Measurements from ENCODE around the gene HNRNPK. TPM values are rescaled to one million over a fixed set of nuclear protein-coding genes. Genes with fewer than 3 reads are reported as not detected.

The HNRNPK gene
- polyA plus RNA-seq, 1 of the 3 experiments (the other 2 are of a cell fraction), result 470 TPM

GRCh38 chr9:83932011-83932410 is 48.0 kb downstream of the HNRNPK start (continued):
- TF ChIP-seq, protein P1, sequence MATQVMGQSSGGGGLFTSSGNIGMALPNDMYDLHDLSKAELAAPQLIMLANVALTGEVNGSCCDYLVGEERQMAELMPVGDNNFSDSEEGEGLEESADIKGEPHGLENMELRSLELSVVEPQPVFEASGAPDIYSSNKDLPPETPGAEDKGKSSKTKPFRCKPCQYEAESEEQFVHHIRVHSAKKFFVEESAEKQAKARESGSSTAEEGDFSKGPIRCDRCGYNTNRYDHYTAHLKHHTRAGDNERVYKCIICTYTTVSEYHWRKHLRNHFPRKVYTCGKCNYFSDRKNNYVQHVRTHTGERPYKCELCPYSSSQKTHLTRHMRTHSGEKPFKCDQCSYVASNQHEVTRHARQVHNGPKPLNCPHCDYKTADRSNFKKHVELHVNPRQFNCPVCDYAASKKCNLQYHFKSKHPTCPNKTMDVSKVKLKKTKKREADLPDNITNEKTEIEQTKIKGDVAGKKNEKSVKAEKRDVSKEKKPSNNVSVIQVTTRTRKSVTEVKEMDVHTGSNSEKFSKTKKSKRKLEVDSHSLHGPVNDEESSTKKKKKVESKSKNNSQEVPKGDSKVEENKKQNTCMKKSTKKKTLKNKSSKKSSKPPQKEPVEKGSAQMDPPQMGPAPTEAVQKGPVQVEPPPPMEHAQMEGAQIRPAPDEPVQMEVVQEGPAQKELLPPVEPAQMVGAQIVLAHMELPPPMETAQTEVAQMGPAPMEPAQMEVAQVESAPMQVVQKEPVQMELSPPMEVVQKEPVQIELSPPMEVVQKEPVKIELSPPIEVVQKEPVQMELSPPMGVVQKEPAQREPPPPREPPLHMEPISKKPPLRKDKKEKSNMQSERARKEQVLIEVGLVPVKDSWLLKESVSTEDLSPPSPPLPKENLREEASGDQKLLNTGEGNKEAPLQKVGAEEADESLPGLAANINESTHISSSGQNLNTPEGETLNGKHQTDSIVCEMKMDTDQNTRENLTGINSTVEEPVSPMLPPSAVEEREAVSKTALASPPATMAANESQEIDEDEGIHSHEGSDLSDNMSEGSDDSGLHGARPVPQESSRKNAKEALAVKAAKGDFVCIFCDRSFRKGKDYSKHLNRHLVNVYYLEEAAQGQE (IDR thresholded peaks at IDR 0.05; ENCODE audit: low read depth, low read length), result no peak
- no peak for TF ChIP-seq IRF3 (IDR thresholded peaks at IDR 0.05; ENCODE audit: low read depth, low read length)

GRCh38 chr9:83930881-83931280 is 49.1 kb downstream of the HNRNPK start:
- no peak overlapping the region for H3K4me2 ChIP-seq
- CTCF ChIA-PET, result interaction anchor here (1.2 to 1.9 kb wide), 4 partner anchors 10 to 385 kb away, joined by 5 to 7 read pairs (median 6); partner anchors contain the start of gene KIF27
- POLR2A ChIA-PET, result no interaction called here
- H3K27me3 ChIP-seq (ENCODE audit: insufficient read depth), result no peaks in the 10 kb centered on the region
- H2AFZ ChIP-seq (ENCODE audit: low read depth), result no peak overlapping the region
- 100% methylated on average over 5 of the region's 5 CpGs for WGBS (ENCODE audit: low lambda C conversion rate)
- H4K20me1 ChIP-seq (ENCODE audit: insufficient read depth), result no peaks in the 10 kb centered on the region
- H3K9me2 ChIP-seq, result no peaks in the 10 kb centered on the region
- no peaks in the 10 kb centered on the region for H3K79me2 ChIP-seq (ENCODE audit: insufficient read depth)
- DNase-seq, result no peak
- H3K9me3 ChIP-seq, result no peaks in the 10 kb centered on the region
- no peak overlapping the region for H3K9ac ChIP-seq
- peaks cover 13% of the 10 kb centered on the region for H3F3A ChIP-seq (replicated peaks; ENCODE audit: insufficient read depth)
- TF ChIP-seq RFX5 (IDR thresholded peaks at IDR 0.05; ENCODE audit: low read length), result no peak
- TF ChIP-seq RCOR1 (IDR thresholded peaks at IDR 0.05; ENCODE audit: low read length), result no peak
- TF ChIP-seq EZH2phosphoT487 (IDR thresholded peaks at IDR 0.05; ENCODE audit: borderline replicate concordance, low read depth), result no peak
- TF ChIP-seq SIN3A (IDR thresholded peaks at IDR 0.05; ENCODE audit: borderline replicate concordance, low read depth, low read length), result no peak
- no peak overlapping the region for H3K4me3 ChIP-seq (ENCODE audit: low read depth in 2 of 2, low read length in 1 of 2)
- H3K4me1 ChIP-seq (ENCODE audit: control insufficient read depth in 1 of 2, insufficient read depth in 2 of 2, low read depth in 1 of 2, low read length in 1 of 2), result peaks cover 2 to 22% of the 10 kb centered on the region in 2 experiments; a peak in 2 of 4 replicates
- no peak overlapping the region for H3K27ac ChIP-seq (ENCODE audit: low read depth in 2 of 2, low read length in 1 of 2)
- no peaks in the 10 kb centered on the region for H3K36me3 ChIP-seq (replicated peaks in 1 of 2; ENCODE audit: control insufficient read depth in 1 of 2, insufficient read depth in 2 of 2, low read length in 1 of 2)

GRCh38 chr9:83927591-83927990 is 52.4 kb downstream of the HNRNPK start:
- Histone ChIP-seq H3K27ac (ENCODE audit: low read depth in 2 of 2, low read length in 1 of 2) (no peak overlapping the region), H3K4me1 (ENCODE audit: control insufficient read depth in 1 of 2, insufficient read depth in 2 of 2, low read depth in 1 of 2, low read length in 1 of 2) (no peaks in the 10 kb centered on the region), H3K9ac (no peak overlapping the region), H4K20me1 (ENCODE audit: insufficient read depth) (no peaks in the 10 kb centered on the region), H2AFZ (ENCODE audit: low read depth) (no peak overlapping the region), H3F3A (replicated peaks; ENCODE audit: insufficient read depth) (no peaks in the 10 kb centered on the region), H3K9me3 (no peaks in the 10 kb centered on the region), H3K4me3 (ENCODE audit: low read depth in 2 of 2, low read length in 1 of 2) (no peak overlapping the region), H3K27me3 (ENCODE audit: insufficient read depth) (no peaks in the 10 kb centered on the region), H3K9me2 (no peaks in the 10 kb centered on the region), H3K79me2 (ENCODE audit: insufficient read depth) (no peaks in the 10 kb centered on the region), H3K4me2 (no peak overlapping the region), H3K36me3 (replicated peaks in 1 of 2; ENCODE audit: control insufficient read depth in 1 of 2, insufficient read depth in 2 of 2, low read length in 1 of 2) (no peaks in the 10 kb centered on the region)
- ChIA-PET POLR2A (no interaction called here), CTCF (interaction anchor here (0.9 to 2.3 kb wide), 3 partner anchors 10 to 346 kb away, joined by 3 to 8 read pairs (median 8); no protein-coding TSS in a partner anchor)
- DNase-seq, result no peak
- 96% methylated on average over 1 of the region's 1 CpG for WGBS (ENCODE audit: low lambda C conversion rate)
- TF ChIP-seq SIN3A (IDR thresholded peaks at IDR 0.05; ENCODE audit: borderline replicate concordance, low read depth, low read length) (no peak), EP300 (IDR thresholded peaks at IDR 0.05; ENCODE audit: borderline replicate concordance in 1 of 2, low read depth in 1 of 2, low read length in 1 of 2) (no peak), ELF1 (IDR thresholded peaks at IDR 0.05) (no peak), CHD2 (IDR thresholded peaks at IDR 0.05; ENCODE audit: low read length, partially characterized antibody) (no peak), FOXJ3 (CRISPR knock-in tag; IDR thresholded peaks at IDR 0.05) (no peak), SMC3 (IDR thresholded peaks at IDR 0.05; ENCODE audit: low read depth, low read length) (no peak), RFX5 (IDR thresholded peaks at IDR 0.05; ENCODE audit: low read length) (no peak), GATA2 (CRISPR knock-in tag; IDR thresholded peaks at IDR 0.05) (no peak), TEAD4 (IDR thresholded peaks at IDR 0.05; ENCODE audit: borderline replicate concordance, insufficient read depth) (no peak)
- TF ChIP-seq, protein P2, sequence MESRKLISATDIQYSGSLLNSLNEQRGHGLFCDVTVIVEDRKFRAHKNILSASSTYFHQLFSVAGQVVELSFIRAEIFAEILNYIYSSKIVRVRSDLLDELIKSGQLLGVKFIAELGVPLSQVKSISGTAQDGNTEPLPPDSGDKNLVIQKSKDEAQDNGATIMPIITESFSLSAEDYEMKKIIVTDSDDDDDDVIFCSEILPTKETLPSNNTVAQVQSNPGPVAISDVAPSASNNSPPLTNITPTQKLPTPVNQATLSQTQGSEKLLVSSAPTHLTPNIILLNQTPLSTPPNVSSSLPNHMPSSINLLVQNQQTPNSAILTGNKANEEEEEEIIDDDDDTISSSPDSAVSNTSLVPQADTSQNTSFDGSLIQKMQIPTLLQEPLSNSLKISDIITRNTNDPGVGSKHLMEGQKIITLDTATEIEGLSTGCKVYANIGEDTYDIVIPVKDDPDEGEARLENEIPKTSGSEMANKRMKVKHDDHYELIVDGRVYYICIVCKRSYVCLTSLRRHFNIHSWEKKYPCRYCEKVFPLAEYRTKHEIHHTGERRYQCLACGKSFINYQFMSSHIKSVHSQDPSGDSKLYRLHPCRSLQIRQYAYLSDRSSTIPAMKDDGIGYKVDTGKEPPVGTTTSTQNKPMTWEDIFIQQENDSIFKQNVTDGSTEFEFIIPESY (IDR thresholded peaks at IDR 0.05; ENCODE audit: borderline replicate concordance, low read depth), result no peak

Measured in SK-N-SH (cell line).